HG03432 (cell line): ENCODE results near the gene KLK14.

Experiments used
- ATAC-seq: cut with Tn5 transposase; IDR thresholded peaks from one replicate; pipeline ENCODE4 v1.9.1; 2021; ENCODE audit warnings: mild to moderate bottlenecking, moderate library complexity; ENCODE audit not compliant: unreplicated experiment

KLK14 gene, protein sequence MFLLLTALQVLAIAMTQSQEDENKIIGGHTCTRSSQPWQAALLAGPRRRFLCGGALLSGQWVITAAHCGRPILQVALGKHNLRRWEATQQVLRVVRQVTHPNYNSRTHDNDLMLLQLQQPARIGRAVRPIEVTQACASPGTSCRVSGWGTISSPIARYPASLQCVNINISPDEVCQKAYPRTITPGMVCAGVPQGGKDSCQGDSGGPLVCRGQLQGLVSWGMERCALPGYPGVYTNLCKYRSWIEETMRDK

DNA sequence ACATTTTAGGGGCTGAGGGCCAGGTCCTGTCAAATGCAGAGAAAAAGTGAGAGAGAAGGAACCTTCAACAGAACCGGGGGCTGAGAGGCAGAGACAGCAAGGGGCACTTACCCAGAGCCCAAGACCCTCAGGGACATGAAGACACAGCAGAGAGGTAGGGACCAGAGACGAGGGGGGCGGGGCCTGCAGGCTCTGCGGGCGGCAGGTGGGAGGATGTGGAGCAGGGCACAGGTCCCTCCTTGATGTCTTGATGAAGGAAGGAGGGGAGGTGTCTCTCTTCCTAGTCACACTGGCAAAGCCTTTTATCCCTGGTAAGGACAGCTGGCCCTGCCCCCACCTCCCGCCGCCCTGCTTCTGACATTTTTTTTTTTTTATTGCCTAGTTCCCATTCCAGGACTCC is at the start of gene KLK14:
Gene KLK14, minus strand, starts transcription at position 277 of the 400 bp plus-strand sequence. Its CDS starts 273 bp downstream, at position 4.
- ATAC-seq, result no peak

DNA sequence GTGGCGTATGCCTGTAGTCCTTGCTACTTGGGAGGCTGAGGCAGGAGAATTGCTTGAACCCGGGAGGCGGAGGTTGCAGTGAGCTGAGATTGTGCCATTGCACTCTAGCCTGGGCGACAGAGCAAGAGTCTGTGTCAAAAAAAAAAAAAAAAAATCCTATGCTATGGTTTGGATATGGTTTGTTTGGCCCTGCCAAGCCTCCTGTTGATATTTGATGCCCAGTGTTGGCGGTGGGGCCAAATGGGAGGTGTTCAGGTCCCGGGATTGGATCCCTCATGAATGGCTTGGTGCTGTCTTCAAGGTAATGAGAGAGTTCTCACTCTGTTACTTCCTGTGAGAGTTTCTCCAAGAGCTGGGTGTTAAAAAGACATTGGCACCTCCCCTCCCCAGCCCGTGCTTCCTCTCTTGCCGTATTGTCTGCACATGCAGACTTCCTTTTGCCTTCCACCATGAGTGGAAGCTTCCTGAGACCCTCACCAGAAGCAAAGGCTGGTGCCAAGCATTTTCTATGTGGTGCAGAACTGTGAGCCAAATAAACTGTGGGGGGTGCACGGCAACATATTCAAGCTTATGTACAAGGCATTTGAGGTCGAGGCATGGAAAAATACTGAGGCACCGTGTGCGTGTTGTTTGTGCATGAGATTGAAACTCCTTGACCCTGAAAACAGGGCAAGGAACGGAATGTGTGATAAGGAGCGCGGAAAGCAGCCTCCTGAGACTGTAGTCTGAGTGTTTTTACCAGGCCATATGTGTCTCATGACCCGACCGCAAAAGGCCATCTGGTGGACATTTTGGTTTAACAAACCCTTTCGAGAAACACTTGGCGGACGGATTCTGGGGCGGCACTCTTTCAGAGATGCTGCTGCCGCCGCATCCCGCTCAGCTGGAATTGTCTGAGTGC is 49.3 kb upstream of the KLK14 start:
- no peak for ATAC-seq

DNA sequence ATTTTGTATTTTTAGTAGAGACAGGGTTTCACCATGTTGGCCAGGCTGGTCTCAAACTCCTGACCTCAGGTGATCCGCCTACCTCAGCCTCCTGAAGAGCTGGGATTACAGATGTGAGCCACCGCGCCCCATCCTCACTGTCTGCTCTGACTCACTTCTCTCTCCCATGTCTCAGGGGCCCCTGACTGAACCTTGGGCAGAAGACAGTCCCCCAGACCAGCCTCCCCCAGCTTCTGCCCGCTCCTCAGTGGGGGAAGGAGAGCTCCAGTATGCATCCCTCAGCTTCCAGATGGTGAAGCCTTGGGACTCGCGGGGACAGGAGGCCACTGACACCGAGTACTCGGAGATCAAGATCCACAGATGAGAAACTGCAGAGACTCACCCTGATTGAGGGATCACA is 47.0 kb upstream of the KLK14 start:
- ATAC-seq, result no peak

DNA sequence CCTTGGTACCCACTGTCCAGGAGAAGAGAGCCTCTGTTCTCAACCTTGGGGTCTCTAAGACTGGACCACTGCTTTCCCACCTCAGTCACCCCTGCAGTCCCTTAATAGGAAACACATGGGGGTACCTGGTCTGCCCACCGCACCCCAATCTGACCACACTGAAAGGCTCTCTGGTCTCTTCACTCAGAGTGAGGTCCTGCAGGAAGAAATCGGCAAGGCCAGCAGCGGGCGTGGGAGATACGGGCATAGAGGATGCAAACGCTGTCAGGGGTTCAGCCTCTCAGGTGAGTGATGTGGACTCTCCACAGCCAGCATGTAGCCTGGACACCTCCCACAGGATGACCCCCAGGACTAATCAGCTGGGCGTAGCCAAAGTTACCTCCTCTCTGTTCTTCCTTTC is 45.5 kb upstream of the KLK14 start:
- ATAC-seq, result no peak

DNA sequence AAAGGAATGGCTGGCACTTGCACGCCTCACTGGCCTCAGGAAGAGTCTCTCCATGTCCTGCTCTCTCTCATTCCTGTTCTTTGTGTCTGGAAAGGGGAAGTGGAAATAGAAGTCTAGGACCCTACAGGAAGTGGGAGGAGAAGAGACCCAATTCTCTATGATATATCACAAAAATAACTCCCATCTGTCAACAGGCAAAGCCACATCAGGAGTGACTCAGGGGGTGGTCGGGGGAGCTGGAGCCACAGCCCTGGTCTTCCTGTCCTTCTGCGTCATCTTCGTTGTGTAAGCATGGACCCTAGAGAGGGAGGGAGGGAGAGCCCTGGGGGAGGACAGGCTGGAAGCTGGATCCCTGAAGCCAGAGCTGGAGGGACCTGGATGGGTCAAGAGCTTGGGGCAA is 45.1 kb upstream of the KLK14 start:
- no peak for ATAC-seq

DNA sequence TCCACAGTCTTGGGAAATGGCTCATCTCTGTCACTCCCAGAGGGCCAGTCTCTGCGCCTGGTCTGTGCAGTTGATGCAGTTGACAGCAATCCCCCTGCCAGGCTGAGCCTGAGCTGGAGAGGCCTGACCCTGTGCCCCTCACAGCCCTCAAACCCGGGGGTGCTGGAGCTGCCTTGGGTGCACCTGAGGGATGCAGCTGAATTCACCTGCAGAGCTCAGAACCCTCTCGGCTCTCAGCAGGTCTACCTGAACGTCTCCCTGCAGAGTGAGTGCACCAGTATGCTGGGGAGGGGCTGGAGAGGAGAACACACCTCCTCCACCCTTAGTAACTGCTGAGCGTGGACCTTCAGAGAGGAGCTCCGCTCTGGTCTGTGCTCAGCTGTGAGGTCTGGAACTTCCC is 44.3 kb upstream of the KLK14 start:
- ATAC-seq, result no peak

DNA sequence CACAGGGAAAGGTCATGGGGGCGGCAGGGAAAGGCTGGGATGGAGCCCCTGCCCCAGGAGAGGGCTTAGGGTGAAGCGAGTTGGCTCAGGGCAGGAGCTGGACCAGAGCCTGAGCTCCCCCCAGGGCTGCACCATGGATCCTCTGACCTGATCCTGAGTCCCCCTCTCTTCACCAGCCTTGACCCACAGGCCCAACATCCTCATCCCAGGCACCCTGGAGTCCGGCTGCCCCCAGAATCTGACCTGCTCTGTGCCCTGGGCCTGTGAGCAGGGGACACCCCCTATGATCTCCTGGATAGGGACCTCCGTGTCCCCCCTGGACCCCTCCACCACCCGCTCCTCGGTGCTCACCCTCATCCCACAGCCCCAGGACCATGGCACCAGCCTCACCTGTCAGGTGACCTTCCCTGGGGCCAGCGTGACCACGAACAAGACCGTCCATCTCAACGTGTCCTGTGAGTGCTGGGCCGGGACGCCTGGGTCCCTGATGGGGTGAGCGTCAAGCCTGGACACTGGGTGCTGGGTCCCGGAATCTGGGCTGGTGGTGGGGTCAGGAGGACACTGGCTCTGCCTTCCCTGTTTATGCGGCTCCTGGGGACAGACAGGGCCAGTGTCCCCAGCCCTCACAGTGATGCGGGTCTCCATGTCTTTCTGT is 42.9 kb upstream of the KLK14 start:
- ATAC-seq, result no peak

DNA sequence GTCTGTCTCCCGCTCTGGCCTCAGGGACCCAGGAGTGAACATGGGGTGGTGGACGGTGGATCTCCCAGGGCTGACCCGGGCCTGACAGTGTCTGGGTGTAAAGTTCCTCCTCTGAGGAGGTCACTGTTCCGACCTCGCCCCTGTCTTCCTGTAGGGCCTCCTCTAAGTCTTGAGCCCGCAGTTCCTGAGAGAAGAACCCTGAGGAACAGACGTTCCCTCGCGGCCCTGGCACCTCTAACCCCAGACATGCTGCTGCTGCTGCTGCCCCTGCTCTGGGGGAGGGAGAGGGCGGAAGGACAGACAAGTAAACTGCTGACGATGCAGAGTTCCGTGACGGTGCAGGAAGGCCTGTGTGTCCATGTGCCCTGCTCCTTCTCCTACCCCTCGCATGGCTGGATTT is 42.0 kb upstream of the KLK14 start, which contains the start of gene SIGLEC9:
Gene SIGLEC9, plus strand, starts transcription at position 178 of the 400 bp plus-strand sequence. Its CDS starts 69 bp downstream, at position 247.
- ATAC-seq, result no peak

DNA sequence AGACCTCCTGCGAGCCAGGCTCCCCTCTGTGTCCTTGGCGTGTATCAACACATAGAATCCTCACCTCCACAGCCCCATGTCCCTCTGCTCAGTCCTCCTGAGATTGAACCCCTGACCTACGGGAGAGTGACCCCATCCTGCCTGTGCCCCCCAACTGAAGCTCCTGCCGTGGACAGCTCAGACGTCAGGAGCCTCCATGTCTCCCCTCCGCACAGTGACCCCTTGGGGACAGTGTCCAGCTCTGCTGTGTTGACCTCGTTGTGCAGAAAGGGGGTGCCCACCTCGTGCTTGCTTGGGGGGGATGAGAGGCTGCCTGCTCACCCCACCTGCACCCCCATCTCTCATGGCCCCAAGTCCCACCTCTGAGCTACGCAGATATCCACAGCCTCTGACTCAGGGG is 41.5 kb upstream of the KLK14 start:
- no peak for ATAC-seq

DNA sequence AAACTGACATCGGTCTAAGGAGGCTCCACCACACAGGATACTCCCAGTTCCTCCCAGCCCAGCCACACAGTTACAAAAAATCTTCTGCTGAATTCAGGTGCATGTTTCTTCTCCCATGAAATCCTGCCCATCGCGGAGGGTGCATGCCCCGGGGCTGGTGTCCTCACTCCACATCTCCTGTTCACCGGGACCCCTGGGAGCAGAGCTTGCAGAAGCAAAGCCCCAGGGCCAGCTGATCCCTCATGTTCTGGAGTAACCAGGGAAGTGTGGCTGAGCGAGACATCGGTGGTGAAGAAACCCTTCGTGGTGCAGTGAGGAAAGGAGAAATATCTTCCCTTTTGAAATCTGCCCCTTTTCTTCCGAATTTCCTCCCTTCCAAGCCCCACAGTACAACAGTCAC is 41.1 kb upstream of the KLK14 start:
- ATAC-seq, result no peak

DNA sequence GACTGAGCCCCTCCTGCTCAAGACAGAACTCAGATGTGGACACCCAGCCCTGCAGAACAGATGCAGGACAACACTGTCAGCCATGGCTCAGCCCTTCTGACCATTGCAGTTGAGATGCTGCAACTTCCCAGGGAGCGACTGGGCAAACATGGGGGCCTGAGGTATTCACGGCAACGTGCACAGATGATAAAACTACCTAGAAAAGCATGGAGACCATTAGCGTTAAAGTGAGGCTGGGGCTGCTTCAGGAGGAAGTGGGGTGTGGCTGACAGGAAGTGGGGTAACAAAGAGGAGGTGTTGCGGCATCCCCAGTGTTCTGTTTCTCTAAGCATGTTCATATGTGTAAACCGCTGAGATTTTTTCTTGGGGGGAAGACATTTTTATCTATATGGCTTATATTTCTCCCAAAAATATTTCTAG is 40.7 kb upstream of the KLK14 start:
- ATAC-seq, result no peak

DNA sequence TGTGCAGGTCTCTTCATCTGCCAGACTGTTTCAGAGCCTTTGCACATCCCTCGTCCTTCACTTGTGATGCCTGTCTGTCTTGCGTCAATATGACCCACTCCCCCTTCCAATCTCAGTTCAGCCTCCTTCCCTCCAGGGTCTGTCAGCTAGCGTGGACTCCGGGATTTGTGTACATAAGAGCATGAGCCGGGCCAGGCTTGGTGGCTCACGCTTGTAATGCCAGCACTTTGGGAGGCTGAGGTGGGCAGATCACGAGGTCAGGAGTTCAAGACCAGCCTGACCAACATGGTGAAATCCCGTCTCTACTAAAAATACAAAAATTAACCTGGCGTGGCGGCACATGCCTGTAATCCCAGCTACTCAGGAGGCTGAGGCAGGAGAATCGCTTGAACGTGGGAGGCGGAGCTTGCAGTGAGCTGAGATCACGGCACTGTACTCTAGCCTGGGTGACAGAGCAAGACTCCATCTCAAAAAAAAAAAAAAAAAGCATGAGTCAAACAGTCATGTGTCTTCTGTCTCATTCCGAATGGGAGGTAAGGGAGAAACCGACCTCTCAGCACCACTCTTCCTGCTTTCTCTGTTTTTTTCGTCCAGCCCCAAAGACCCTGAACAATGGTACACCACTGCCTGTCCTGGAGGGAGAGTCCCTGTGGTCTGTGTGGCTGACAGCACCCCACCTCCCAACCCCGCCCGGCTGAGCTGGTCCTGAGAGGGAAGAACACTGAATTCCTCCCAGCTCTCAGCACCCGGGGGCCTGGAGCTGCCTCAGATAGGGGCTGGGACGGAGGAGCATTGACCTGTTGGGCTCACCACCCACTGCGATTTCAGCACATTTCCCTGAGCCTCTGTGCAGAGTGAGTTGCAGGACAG is 39.7 kb upstream of the KLK14 start:
- ATAC-seq, result no peak

DNA sequence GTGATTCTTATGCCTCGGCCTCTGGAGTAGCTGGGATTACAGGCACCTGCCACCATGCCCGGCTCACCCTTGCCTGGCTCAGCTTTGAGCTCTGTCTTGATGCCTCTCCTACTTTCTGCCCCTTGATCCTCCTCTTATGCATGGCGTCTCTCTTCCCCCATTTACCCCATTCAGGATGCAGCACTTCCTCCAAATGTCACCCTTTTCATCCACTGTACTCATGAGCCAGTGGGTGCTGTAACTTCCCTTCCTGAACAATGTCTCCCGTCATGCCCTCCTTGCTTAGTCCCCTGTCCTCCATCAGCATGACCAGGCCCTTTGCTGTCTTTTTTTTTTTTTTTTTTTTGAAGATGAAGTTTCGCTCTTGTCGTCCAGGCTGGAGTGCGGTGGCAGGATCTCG is 38.6 kb upstream of the KLK14 start:
- no peak for ATAC-seq

DNA sequence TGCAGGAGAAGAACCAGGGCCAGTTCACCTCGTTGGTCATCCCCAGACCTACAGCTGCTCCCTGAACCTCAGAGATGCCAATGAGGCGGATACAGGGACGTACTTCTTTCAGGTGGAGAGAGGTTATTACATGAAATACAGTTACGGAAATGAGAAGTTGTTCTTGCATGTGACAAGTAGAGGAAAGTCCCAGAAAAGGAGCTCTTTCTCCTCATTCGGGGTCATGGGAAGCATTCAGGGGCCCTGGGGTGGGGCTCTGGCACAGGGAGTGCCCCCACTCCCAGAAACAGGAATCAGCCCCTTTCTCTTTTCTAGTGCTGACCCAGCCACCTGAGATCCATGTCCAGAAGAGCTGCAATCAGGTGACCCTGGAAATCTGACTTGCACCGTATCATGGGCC is 37.5 kb upstream of the KLK14 start:
- no peak for ATAC-seq

DNA sequence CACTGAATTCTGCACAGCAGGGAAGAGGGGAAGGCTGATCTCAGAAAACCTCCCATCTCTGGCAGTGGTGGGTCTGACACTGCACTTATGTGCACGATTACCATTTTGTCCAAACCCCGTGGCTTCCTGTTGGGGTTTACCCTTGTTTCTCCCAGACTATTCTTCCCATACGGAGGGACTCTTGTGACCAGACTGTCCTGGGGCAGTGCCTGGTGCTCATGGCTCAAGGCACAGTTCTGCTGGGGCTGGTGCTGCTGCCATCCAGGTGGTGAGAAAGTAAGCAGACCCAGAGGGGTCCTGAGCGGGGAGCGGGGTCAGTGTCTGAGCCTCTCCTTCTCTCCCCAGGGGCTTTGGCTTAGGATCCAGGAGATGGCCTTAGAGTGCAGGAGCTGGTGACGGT is 36.9 kb upstream of the KLK14 start:
- ATAC-seq, result no peak

DNA sequence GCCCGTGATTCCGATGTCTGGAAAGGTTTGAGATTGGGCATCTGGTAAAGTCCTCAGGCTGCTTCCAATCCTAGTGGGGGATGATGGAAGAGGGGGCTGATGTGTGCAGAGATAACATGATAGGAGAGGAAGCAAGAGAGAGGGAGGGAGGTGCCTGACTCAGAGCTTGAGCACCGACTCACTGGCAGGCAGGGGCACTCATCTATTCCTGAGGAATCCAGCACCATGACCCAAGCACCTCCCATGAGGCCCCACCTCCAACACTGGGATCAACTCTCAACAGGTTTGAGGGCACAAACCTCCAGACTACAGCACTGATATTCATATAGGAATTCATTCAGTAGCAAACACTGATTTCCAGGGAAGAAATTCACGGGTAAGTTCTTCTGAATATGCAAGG is 36.4 kb upstream of the KLK14 start:
- ATAC-seq, result no peak

DNA sequence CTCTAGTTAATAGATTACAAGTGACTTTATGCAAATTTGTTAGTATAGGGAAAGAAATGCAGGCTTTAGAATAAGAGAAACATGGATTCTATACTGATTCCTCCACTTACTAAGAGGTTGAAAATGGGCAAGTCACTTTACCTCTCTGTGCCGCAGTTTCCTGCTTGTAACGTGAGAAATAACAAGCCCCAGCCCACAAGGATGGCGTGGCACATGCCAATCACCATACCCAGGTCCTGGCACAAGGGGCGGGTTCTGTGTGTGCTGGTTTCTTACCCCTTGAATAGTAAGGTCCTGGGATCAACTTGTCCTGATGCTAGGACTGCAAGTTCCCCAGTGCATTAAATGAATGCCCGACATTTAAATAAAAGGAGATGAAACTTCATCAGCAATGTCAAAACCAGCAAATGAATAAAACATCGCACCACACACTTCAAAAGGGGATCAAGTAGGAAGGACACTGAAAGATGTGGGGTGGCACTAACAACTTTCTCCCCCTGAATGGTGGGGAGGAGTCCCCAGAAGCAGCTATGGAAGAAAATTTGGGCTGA is 34.1 kb upstream of the KLK14 start:
- no peak for ATAC-seq

DNA sequence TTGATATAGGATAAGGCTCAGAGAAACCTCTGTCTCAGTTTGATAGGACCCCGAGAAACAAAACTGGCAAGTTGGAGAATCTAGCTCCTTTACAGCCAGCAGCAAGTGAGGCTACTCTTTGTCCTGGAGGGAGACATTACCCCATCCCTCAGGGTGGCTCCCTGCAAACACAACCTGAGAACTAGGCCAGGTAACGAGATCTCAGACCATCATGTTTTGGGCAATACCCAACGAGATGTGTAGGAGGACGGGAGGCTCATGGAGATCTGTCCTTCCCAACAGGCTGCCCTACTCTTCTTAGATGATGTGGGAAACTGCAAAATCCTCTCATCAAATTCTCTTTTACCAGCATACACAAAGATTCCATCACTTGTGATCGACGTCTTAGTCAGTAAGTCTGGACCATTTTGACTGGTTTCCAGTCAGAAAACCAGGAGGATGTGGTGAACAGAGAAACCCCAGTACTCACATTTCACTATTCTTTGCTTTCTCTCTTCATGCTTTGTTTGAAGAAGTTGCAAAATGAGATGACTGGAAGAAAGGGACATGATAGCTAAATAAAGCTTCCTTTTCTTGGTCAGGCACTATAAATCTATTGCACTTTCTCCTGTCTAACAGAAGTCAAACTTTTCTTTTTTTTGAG is 31.5 kb upstream of the KLK14 start:
- ATAC-seq, result no peak

DNA sequence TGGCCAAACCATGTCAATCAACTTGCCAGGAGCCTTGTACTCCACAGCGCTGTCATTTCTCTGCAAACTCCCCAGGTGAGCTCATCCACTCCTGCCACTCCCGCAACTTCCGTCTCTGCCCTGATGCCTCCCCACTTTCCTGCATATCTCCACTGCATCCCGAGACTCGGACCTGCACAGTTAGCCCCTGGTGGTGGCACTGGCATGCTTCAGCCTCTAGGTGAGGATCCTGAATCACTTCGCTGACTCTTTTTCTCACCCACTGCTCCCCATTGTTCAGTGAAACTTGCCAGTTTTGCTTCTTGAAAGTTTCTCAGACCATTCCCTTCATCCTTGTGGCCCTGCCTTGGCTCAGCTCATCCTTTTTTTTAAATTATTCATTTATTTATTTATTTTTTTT is 28.9 kb upstream of the KLK14 start:
- ATAC-seq, result no peak

DNA sequence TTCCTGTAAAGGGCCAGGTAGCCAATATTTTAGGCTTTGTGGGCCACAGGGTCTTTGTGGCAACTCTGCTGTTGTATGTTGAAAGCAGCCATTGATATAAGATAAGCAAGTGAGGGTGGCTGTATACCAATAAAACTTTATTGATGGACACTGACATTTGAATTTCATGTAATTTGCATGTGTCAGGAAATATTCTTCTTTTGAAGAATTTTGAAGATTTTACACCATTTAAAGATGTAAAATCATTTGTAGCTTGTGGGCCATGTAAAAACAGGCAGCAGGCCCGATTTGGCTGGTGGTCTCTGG is 27.9 kb upstream of the KLK14 start:
- no peak for ATAC-seq
